PC-3 (cell line): Measurements from ENCODE around the gene STAG3. TPM values are rescaled to one million over a fixed set of nuclear protein-coding genes. Genes with fewer than 3 reads are reported as not detected.

Source experiments
- ATAC-seq: fragments of 200-7000 bp; cut with Tn5 transposase; 2 replicates; pipeline ENCODE4 v1.9.1; 2020; ENCODE audit warnings: mild to moderate bottlenecking, moderate library complexity
- BruUV-seq: library from RNA; stranded (reverse); fragments of 400-500 nt; replicated peaks from 2 replicates; lab custom pipeline; 2021; lab: Mats Ljungman, UMichigan
- CTCF ChIA-PET: fragments of 300-600 bp; sonication (Branson Sonifier 250); formaldehyde crosslinking; loops from one replicate; lab custom pipeline; 2022; ENCODE audit warnings: antibody characterized with exemption; lab: Charles Lee
- POLR2A ChIA-PET: fragments of 300-600 bp; sonication (Branson Sonifier 250); formaldehyde crosslinking; loops from one replicate; lab custom pipeline; 2022; ENCODE audit warnings: antibody characterized with exemption; ENCODE audit not compliant: unreplicated experiment; lab: Charles Lee
- DNase-seq: peaks from one replicate; pipeline ENCODE4 v3.0.0-alpha.2; 2015
- H2AFZ ChIP-seq: fragments of 300-600 bp; sonication (generic); 2 replicates; pipeline ENCODE4 v1.6.0; 2016; ENCODE audit warnings: antibody characterized with exemption, low read length
- H3F3A ChIP-seq: fragments of 300-600 bp; sonication (generic); one replicate; pipeline ENCODE4 v1.6.0; 2017; ENCODE audit warnings: antibody characterized with exemption, low read length, control low read depth, mild to moderate bottlenecking; ENCODE audit not compliant: unreplicated experiment
- H3K27ac ChIP-seq: fragments of 300-600 bp; sonication (generic); 2 replicates; pipeline ENCODE4 v1.5.1; 2016; ENCODE audit warnings: mild to moderate bottlenecking, low read length
- H3K27me3 ChIP-seq: fragments of 300-600 bp; sonication (generic); 2 replicates; pipeline ENCODE4 v1.6.1; 2016; ENCODE audit warnings: low read length, mixed read lengths
- H3K36me3 ChIP-seq: fragments of 300-600 bp; sonication (generic); 2 replicates; pipeline ENCODE4 v1.6.1; 2016; ENCODE audit warnings: low read depth, mixed run types, low read length, mixed read lengths
- H3K4me1 ChIP-seq: fragments of 300-600 bp; sonication (generic); 2 replicates; pipeline ENCODE4 v1.5.1; 2016; ENCODE audit warnings: low read length; ENCODE audit not compliant: insufficient read depth
- H3K4me2 ChIP-seq: fragments of 300-600 bp; sonication (generic); 2 replicates; pipeline ENCODE4 v1.6.0; 2016; ENCODE audit warnings: low read length
- H3K4me3 ChIP-seq: fragments of 300-600 bp; sonication (generic); 2 replicates; pipeline ENCODE4 v1.5.1; 2016; ENCODE audit warnings: mild to moderate bottlenecking, low read length, mixed read lengths
- H3K79me2 ChIP-seq: fragments of 300-600 bp; sonication (generic); 2 replicates; pipeline ENCODE4 v1.6.1; 2017; ENCODE audit warnings: low read length, mixed read lengths
- H3K9ac ChIP-seq: fragments of 300-600 bp; sonication (generic); 2 replicates; pipeline ENCODE4 v1.6.0; 2016; ENCODE audit warnings: mild to moderate bottlenecking, low read length
- H3K9me2 ChIP-seq: fragments of 300-600 bp; sonication (generic); replicated peaks from 2 replicates; pipeline ENCODE4 v1.6.1; 2016; ENCODE audit warnings: mixed run types, low read length, mixed read lengths
- H3K9me3 ChIP-seq: fragments of 300-600 bp; sonication (generic); 2 replicates; pipeline ENCODE4 v1.6.1; 2016; ENCODE audit warnings: low read length, mixed read lengths
- H4K20me1 ChIP-seq: fragments of 300-600 bp; sonication (generic); 2 replicates; pipeline ENCODE4 v1.6.1; 2016; ENCODE audit warnings: low read length, mixed read lengths
- CTCF ChIP-seq: fragments of 300-600 bp; sonication (generic); conservative IDR thresholded peaks from 2 replicates; pipeline ENCODE4 v1.5.1; 2017; ENCODE audit warnings: antibody characterized with exemption, low read depth, mild to moderate bottlenecking, low read length
- EZH2 ChIP-seq: fragments of 300-600 bp; sonication (generic); IDR thresholded peaks from one replicate; pipeline ENCODE4 v1.6.1; 2017; ENCODE audit warnings: antibody characterized with exemption, mild to moderate bottlenecking, low read length; ENCODE audit not compliant: unreplicated experiment
- EZH2phosphoT487 ChIP-seq: fragments of 300-600 bp; sonication (generic); IDR thresholded peaks from 2 replicates; pipeline ENCODE4 v1.6.1; 2018; ENCODE audit warnings: mild to moderate bottlenecking, antibody characterized with exemption, low read length, borderline replicate concordance
- intact Hi-C: fragments of 100-400 bp; cut with micrococcal nuclease; formaldehyde crosslinking; loops from 2 replicates; pipeline ENCODE4 v1.9.0; 2023
- total RNA-seq: library from RNA; depleted of rRNA; stranded (reverse); fragments of >200 nt; gene quantifications from 2 replicates; pipeline ENCODE4 v1.2.3, GENCODE V29; 2014

Gene STAG3
- total RNA-seq, 1 experiment from 2014 or later, result 0.07 TPM

- Histone ChIP-seq H3K27ac (0 out of 2 replicates have a peak overlapping the region, but pooled peaks have one; percentile 3), H3K9me2 (no peaks in the 10 kb centered on the region), H3K4me2 (peak overlapping the region; percentile 88), H3K79me2 (peaks cover 20% of the 10 kb centered on the region), H3K9me3 (no peaks in the 10 kb centered on the region), H3K9ac (peak overlapping the region; percentile 52), H4K20me1 (no peaks in the 10 kb centered on the region), H3F3A (no peaks in the 10 kb centered on the region), H3K4me3 (peak overlapping the region; percentile 88), H3K4me1 (peaks cover 14% of the 10 kb centered on the region; the same call in 1 of the 2 replicates), H2AFZ (peak overlapping the region; percentile 94), H3K27me3 (no peaks in the 10 kb centered on the region), H3K36me3 (no peaks in the 10 kb centered on the region)
- POLR2A ChIA-PET, result interaction anchor here (0.6 to 0.7 kb wide), 2 partner anchors 22 to 727 kb away, joined by 3 to 6 read pairs; partner anchors contain the start of gene SRRT
- DNase-seq (no peak), ATAC-seq (no peak)
- TF ChIP-seq CTCF, result no peak
- intact Hi-C loops, result no loop called here
- BruUV-seq, result TSS peak; percentile 77
- CTCF ChIA-PET, result no interaction called here
These were observed 29.5 kb upstream of the STAG3 start for GRCh38 chr7:100148225-100148558.

- Histone ChIP-seq H3K27ac (0 out of 2 replicates have a peak within 1 kb of the TSS, but pooled peaks have one; percentile 3), H3K4me1 (peaks cover 14% of the 10 kb centered on the region; the same call in 1 of the 2 replicates), H2AFZ (peak within 1 kb of the TSS; percentile 94), H3K9me3 (no peaks in the 10 kb centered on the region), H4K20me1 (no peaks in the 10 kb centered on the region), H3K9me2 (no peaks in the 10 kb centered on the region), H3K4me3 (peak within 1 kb of the TSS; percentile 88), H3K9ac (peak within 1 kb of the TSS; percentile 88), H3K4me2 (peak within 1 kb of the TSS; percentile 90), H3F3A (no peaks in the 10 kb centered on the region), H3K36me3 (no peaks in the 10 kb centered on the region), H3K79me2 (peaks cover 20% of the 10 kb centered on the region), H3K27me3 (no peaks in the 10 kb centered on the region)
- TF ChIP-seq CTCF (no peak), EZH2 (no peak), EZH2phosphoT487 (no peak)
- BruUV-seq, result no TSS peak
- POLR2A ChIA-PET, result interaction anchor here (0.6 to 0.7 kb wide), 2 partner anchors 22 to 726 kb away, joined by 3 to 6 read pairs; partner anchors contain the start of gene SRRT
- intact Hi-C loops, result no loop called here
- peak; percentile 97 for ATAC-seq
- CTCF ChIA-PET, result no interaction called here
- peak; percentile 98 for DNase-seq
These were observed 29.0 kb upstream of the STAG3 start, which contains the start of gene LAMTOR4 for GRCh38 chr7:100148559-100149328. Gene LAMTOR4 (plus strand): TSS chr7:100148918. CDS start chr7:100148973, 55 bp downstream.

GRCh38 chr7:100152404-100152803 is 25.3 kb upstream of the STAG3 start:
- no peaks in the 10 kb centered on the region for H3K9me2 ChIP-seq
- BruUV-seq, result no TSS peak
- ATAC-seq, result no peak
- H3K79me2 ChIP-seq, result peaks cover 35% of the 10 kb centered on the region
- H3K27me3 ChIP-seq, result no peaks in the 10 kb centered on the region
- no peak overlapping the region for H3K4me2 ChIP-seq
- no peak for DNase-seq
- intact Hi-C loops, result no loop called here
- H3K4me3 ChIP-seq, result no peak overlapping the region
- no peak for TF ChIP-seq EZH2phosphoT487
- peaks cover 10% of the 10 kb centered on the region; the same call in 1 of the 2 replicates for H3K36me3 ChIP-seq
- no peak overlapping the region for H2AFZ ChIP-seq
- H3K9me3 ChIP-seq, result no peaks in the 10 kb centered on the region
- ChIA-PET CTCF (no interaction called here), POLR2A (no interaction called here)
- peaks cover 3% of the 10 kb centered on the region; the same call in 1 of the 2 replicates for H4K20me1 ChIP-seq
- H3K4me1 ChIP-seq, result peaks cover 21% of the 10 kb centered on the region
- no peaks in the 10 kb centered on the region for H3F3A ChIP-seq
- H3K27ac ChIP-seq, result no peak overlapping the region
- H3K9ac ChIP-seq, result no peak overlapping the region
